Large intestine (tissue), 3 donors: ENCODE measurements around the gene GTPBP6. TPM values are rescaled to one million over a fixed set of nuclear protein-coding genes. Genes with fewer than 3 reads are reported as not detected.

Experiments
- DNase-seq, 2 donors: peaks; one replicate each; pipeline versions ENCODE4 v3.0.0 to v3.0.0-alpha.2; 2013
- H3K27ac ChIP-seq: one replicate; pipeline ENCODE4 v1.5.1; 2013; ENCODE audit warnings: low read length
- H3K27me3 ChIP-seq: 2 replicates; pipeline ENCODE4 v1.6.1; 2013; ENCODE audit warnings: low read length; ENCODE audit not compliant: control insufficient read depth, insufficient read depth
- H3K36me3 ChIP-seq: 2 replicates; pipeline ENCODE4 v1.6.1; 2013; ENCODE audit warnings: low read length; ENCODE audit not compliant: control insufficient read depth, insufficient read depth
- H3K4me1 ChIP-seq: one replicate; pipeline ENCODE4 v1.6.1; 2013; ENCODE audit warnings: low read length; ENCODE audit not compliant: control insufficient read depth, insufficient read depth
- H3K4me3 ChIP-seq: one replicate; pipeline ENCODE4 v1.5.1; 2013; ENCODE audit warnings: low read length
- H3K9me3 ChIP-seq: one replicate; pipeline ENCODE4 v1.6.1; 2013; ENCODE audit warnings: mild to moderate bottlenecking, low read depth, low read length, moderate library complexity; ENCODE audit not compliant: control insufficient read depth
- WGBS: methylation state at CpG from one replicate; pipeline ENCODE4 v1.1.5; 2013; ENCODE audit warnings: low lambda C conversion rate; ENCODE audit not compliant: insufficient coverage; 5-methylcytosine and 5-hydroxymethylcytosine counted together
- polyA plus RNA-seq: library from polyadenylated mRNA; unstranded; fragments of 120-200 nt; gene quantifications from one replicate; pipeline ENCODE4 v1.2.1, GENCODE V29; 2013

GTPBP6 gene
- polyA plus RNA-seq, 1 donor, result 48.5 TPM

DNA sequence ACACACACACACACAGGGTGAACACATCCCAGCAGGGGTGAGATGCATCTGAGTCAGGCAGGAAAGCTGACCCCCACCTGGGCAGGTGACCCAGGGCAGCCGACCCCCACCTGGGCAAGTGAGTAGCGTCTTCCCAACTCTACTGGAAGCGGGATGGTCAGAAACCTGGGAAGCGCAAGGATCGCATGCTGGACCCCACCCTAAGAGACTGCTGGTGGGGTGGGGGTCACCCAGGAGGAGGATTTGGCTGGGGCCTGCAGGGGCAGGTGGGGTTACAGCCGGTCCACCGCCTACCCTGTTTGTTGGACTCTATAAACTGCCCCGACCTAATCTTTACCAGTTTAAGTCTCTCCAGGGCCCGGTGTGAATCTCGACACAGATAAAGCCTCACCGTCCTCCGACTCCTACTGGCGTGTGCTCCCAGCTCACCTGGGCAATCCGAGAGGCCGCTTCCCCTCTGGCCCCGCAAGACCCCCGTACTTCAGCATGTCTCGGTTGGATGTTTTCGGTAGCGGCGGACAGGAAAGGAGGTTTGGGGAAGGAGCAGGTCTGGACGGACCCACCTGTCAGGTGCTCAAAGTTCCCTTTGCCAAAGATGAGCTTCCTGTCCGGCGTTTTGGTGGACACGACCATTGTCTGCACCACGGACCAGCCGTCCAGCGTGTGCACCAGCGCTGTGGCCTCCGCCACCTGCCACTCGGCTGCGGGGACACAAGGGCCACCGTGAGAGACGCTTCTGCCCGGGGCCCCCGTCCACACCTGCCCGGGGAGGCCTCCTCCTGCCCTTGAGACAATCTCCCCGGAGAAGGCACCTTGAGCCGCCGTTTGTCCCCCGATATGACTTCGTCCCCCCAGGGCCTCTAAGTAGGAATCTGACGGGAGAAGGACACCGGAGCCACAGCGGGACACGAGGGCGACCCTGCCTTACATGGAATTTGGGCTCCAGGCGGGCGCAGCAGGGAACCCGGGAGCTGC lies 2.0 kb downstream of the GTPBP6 start:
- peaks cover 46% of the 10 kb centered on the region for H3K36me3 ChIP-seq
- H3K4me3 ChIP-seq, result no peak overlapping the region
- no CpG with 5 or more reads among the region's 50 CpGs for WGBS
- no peaks in the 10 kb centered on the region for H3K4me1 ChIP-seq
- H3K9me3 ChIP-seq, result peaks cover 26% of the 10 kb centered on the region
- no peak for DNase-seq
- H3K27ac ChIP-seq, result no peak overlapping the region
- H3K27me3 ChIP-seq, result no peaks in the 10 kb centered on the region

DNA sequence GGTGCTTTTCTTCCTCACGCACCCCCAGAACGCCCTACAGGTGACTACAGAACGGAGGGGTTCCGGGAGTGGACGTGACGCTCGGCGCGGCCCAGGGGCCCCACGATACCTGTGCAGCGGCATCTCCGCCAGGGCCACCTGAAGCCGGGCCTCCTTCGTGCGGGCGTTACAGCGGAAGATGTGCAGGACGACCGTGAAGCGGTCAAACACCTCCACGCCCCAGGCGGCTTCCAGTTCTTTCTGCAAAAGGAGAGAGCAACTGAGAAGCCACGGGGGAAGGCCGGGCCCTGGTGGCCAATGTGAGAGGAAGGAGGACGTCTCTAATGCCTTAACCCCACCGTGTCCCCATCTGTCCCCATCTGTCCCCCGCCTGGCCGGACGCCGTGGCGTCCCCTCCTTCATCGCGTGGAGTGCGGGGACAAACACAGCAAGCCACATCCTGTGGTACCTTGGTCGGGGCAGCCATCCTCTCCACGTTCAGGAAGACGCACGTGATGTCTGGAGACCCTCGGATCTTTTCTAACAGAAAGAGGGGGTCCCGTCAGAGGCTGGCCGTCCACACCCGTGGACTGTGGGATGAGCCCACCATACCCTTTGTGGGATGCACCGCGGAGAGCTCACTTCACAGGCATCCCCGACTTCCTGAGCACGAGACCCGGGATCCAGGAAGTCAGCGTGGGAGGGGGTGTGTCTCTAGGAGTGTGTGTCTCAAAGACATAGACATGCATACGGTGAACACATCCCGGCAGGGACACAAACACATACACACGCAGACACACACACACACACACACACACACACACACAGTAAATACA lies 3.6 kb downstream of the GTPBP6 start:
- Histone ChIP-seq H3K9me3 (peaks cover 30% of the 10 kb centered on the region), H3K27me3 (no peaks in the 10 kb centered on the region), H3K27ac (no peak overlapping the region), H3K4me3 (no peak overlapping the region), H3K36me3 (peaks cover 58% of the 10 kb centered on the region), H3K4me1 (no peaks in the 10 kb centered on the region)
- DNase-seq, result no peak
- no CpG with 5 or more reads among the region's 51 CpGs for whole genome bisulfite sequencing

DNA sequence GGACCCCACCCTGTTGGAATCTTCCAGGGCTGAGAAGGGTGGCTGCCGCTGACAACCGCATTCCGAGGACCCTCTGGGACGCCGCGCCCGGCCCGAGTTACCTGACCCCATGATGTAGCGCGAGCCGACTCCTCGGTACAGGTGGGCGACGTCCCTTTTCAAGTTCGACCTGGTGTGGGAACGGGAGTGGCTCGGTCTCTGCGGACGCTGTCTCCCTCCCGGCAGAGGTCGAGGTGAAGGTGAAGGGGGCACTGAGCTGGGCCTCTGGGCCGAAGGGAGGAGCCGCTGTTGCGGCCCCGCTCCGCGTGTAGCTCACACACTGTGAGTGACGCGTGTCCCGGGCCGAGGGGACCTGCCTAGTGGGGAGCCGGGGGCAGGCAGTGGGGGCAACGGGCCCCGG lies 4.5 kb downstream of the GTPBP6 start:
- no CpG with 5 or more reads among the region's 34 CpGs for WGBS
- no peak overlapping the region for H3K4me3 ChIP-seq
- DNase-seq, result no peak

DNA sequence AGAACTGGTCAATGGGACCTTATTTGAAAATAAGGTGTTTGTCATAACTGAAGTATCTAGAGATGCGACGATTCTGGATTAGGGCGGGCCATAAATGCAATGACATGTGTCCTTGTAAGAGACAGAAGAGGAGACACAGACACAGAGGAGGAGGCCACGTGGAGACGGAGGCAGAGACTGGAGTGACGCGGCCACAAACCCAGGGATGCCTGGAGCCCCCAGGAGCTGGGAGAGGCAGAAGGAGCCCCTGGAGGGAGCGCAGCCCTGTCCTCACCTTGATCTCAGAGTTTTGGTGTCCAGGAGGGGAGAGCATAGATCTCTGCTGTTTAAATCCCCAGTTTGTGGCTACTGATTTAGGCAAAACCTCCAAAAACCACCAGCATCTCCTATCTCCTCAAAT lies 5.0 kb downstream of the GTPBP6 start:
- Histone ChIP-seq H3K4me3 (no peak overlapping the region), H3K9me3 (peaks cover 30% of the 10 kb centered on the region), H3K27me3 (no peaks in the 10 kb centered on the region), H3K4me1 (no peaks in the 10 kb centered on the region), H3K27ac (no peak overlapping the region), H3K36me3 (peaks cover 65% of the 10 kb centered on the region)
- WGBS, result no CpG with 5 or more reads among the region's 8 CpGs
- no peak for DNase-seq

More for the DNA sequence above, 4.5 kb downstream of the GTPBP6 start:
- H3K27me3 ChIP-seq, result no peaks in the 10 kb centered on the region
- H3K9me3 ChIP-seq, result peaks cover 30% of the 10 kb centered on the region
- H3K27ac ChIP-seq, result no peak overlapping the region
- no peaks in the 10 kb centered on the region for H3K4me1 ChIP-seq
- H3K36me3 ChIP-seq, result peaks cover 62% of the 10 kb centered on the region

DNA sequence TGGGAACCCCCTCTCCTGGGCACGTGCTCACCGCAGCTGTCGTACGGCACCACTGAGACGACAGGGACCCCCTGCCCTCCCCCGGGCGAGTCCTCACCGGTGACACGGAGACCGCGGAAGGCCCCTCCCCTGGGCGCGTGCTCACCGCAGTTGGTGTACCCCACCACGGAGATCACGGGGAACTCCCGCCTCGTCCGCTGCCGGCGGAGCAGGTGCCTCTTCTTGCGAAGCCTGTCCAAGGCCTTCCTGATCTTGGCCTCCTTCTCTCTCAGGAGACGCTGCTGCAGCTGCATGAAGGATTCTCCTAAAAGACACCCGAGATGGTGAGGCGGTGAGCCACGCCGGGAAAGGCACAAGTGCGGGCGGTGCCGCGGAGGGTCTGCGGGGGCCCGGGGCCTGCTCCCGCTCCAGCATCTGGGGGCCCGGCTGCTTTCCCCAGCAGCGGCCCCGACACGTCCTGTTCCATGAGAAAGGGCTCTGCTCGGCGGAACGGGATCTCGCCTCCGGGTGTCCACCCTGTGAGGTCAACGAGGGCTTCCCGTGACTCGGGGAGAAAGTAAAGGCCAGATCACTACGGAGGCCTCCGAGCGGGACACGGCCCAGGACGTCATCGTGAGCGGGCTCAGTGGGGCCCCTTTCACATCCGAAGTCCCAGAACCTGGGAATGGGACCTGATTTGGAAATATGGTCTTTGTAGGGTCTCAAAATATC lies 5.8 kb downstream of the GTPBP6 start:
- Histone ChIP-seq H3K27ac (no peak overlapping the region), H3K9me3 (peaks cover 30% of the 10 kb centered on the region), H3K4me3 (no peak overlapping the region), H3K36me3 (peaks cover 72% of the 10 kb centered on the region), H3K27me3 (no peaks in the 10 kb centered on the region), H3K4me1 (no peaks in the 10 kb centered on the region)
- WGBS, result no CpG with 5 or more reads among the region's 54 CpGs
- no peak for DNase-seq

DNA sequence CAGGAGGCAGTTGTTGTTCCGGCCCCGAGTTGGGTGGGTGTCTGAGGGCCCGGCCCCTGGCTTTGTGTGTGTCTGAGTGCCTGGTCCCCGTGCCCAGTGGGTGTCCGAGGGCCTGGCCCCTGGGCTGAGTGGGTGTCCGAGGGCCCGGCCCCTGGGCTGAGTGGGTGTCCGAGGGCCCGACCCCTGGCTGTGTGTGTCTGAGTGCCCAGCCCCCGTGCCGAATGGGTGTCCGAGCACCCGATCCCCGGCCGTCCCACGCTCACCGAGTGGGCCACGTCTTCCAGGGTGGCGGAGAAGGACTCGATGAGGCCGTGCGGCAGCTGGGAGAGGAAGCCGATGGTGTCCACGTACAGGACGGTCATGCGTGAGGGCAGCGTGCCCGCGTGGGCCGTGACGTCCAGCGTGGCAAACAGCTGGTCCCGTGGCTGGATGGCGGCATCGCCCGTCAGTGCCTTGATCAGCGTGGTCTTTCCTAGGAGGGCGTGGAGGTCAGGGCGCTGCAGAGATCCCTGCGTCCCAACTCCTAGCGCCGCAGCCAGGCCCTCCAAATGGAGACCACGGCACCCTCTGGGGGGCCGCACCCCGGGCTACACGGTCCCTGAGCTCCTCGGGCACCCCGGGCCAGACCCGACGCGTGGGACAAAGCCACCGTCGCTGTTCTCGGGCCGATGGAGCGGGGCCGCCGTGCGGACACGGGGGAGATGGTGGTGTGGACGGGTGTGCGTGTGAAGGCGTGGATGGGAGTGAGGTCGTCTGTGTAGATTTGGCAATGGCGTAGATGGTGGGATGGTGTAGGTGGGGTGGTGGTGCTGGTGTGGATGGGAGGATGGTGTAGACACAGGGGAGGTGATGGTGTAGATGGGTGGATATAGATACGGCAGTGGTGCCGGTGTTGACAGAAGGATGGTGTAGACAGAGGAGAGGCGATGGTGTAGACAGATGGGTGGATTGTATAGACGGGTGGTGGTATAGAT lies 7.2 kb downstream of the GTPBP6 start:
- no peaks in the 10 kb centered on the region for H3K4me1 ChIP-seq
- no peak overlapping the region for H3K27ac ChIP-seq
- H3K27me3 ChIP-seq, result no peaks in the 10 kb centered on the region
- DNase-seq, result no peak
- peaks cover 74% of the 10 kb centered on the region for H3K36me3 ChIP-seq
- WGBS, result 87% methylated on average over 2 of the region's 69 CpGs
- H3K4me3 ChIP-seq, result no peak overlapping the region
- peaks cover 30% of the 10 kb centered on the region for H3K9me3 ChIP-seq

DNA sequence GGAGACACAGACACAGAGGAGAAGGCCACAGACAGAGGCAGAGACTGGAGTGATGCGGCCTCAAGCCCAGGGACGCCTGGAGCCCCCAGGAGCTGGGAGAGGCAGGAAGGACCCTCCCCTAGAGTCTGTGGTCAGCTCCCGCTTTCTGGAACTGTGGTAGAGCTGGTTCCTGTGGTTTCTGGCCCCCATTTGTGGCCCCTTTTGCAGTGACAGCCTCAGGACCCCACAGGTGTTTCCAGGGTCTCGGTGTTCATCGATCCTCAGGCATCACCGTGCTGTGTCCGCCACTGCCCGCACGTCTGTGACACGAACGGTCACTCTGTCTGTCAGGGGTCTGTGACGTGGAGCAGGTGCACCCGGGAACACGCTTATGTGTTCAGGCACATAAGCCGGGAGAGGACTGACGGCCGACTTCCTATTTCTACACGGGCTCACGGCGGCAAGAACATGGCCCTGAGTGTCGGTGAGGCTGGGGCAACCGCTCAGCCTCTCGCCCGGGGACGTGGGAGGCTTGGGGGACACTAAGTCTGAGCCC lies 7.9 kb downstream of the GTPBP6 start:
- no CpG with 5 or more reads among the region's 25 CpGs for WGBS

DNA sequence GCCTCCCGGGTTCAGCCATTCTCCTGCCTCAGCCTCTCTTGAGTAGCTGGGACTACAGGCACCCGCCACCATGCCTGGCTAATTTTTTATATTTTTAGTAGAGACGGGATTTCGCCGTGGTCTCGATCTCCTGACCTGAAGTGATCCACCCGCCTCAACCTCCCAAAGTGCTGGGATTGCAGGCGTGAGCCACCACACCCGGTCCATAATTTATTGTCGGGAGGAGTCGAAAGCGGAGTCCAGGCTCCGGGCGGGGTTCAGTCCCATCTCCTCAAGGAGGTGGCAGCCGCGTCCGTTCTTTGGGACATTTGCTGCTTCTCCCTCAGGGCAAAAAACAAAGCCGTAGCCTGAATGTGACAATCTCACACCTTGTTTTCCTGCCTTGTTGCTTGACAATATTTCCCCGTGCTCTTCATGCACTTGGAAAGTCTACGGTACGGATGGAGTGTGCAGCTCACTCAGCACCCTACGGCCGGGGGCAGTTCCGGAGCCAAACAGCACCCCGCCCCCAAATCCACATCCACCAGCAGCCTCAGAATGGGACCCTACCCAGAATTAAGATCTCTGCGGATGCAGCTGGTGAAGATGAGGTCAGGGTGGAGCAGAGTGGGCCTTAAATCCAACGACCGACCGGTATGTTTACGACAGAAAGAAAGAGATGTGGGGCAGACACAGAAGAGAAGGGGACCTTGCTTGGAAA lies 9.6 kb downstream of the GTPBP6 start:
- Histone ChIP-seq H3K4me1 (no peaks in the 10 kb centered on the region), H3K9me3 (peaks cover 27% of the 10 kb centered on the region), H3K27ac (no peak overlapping the region), H3K36me3 (peaks cover 75% of the 10 kb centered on the region), H3K4me3 (no peak overlapping the region), H3K27me3 (no peaks in the 10 kb centered on the region)
- 100% methylated on average over 1 of the region's 30 CpGs for WGBS
- DNase-seq, result no peak

More for the DNA sequence above, 7.9 kb downstream of the GTPBP6 start:
- Histone ChIP-seq H3K27me3 (no peaks in the 10 kb centered on the region), H3K4me3 (no peak overlapping the region), H3K36me3 (peaks cover 78% of the 10 kb centered on the region), H3K27ac (no peak overlapping the region), H3K4me1 (no peaks in the 10 kb centered on the region), H3K9me3 (peaks cover 30% of the 10 kb centered on the region)
- no peak for DNase-seq
